ENCODE results near the gene RNF126.
"Not testable (repeated sequence)": the region's sequence is repeated elsewhere in the genome, so short reads cannot be mapped to it uniquely, and the experiment has no call there.

The RNF126 gene

GRCh38 chr19:628168-628567, 34.8 kb downstream of the RNF126 start:
- no peak for DNase-seq (ENCODE audit: low read depth)

DNA sequence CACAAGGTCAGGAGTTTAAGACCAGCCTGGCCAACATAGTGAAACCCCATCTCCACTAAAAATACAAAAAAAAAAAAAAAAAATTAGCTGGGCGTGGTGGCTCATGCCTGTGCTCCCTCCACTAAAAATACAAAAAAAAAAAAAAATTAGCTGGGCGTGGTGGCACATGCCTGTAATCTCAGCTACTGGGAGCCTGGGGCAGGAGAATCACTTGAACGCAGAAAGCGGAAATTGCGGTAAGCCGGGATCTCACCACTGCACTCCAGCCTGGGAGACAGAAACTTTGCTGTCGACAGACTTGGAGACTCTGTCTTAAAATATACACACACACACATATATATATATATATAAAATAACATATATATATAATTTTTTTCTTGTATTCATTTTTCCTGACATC, 36.4 kb downstream of the RNF126 start:
- DNase-seq (ENCODE audit: low read depth) = not testable (repeated sequence)

DNA sequence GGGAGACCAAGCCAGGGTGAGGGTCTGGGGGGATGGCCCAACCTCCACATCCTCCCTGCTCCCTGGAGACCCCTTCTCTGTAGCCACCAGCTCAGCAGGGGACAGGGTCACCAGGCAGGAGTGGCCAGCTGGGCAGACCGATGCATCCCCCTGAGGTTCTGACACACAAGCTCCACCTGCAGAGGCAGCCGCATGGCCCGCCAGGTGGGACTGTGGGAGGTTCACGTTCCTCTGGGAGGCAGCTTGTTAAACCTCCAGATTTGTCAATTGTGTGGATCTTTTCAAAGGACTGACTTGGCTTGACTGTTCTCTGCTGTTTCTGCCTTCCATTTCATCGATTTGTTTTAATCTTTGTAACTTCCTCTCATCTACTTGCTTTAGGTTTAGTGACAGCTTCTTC, 37.8 kb downstream of the RNF126 start:
- no peak for DNase-seq (ENCODE audit: low read depth)

DNA sequence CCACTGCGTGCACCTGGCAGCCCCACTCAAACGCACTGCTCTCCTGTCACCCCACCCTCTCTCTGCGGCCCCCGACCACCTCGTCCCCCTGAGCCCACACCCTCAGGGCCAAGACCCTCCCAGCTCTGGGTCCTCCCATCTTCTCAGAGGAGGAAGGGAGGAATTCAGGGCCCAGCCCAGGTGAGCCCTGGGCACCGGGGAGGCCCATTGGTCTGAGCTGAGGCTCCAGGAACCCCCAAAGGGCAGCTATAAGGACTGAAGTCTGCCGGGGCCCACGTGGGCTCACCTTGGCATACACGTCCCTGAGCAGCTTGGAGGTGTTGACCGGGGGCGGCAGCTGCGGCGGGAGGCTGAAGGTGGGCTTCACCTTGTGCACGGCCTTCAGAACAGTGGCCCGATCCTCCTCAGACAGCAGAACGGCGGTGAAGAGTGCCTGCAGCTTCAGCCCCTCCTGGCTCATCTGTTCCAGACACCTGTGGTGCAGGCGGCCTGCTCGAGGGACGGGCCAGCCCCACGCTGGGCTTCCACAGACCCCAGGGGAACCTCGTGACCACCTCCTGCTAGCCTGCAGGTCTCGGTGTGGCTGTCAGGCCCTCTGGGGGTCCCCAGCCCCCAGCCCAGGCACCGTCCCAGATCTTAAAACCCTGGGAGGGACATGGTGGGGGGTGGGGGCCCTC, 38.4 kb downstream of the RNF126 start:
- DNase-seq (ENCODE audit: low read depth) = no peak

DNA sequence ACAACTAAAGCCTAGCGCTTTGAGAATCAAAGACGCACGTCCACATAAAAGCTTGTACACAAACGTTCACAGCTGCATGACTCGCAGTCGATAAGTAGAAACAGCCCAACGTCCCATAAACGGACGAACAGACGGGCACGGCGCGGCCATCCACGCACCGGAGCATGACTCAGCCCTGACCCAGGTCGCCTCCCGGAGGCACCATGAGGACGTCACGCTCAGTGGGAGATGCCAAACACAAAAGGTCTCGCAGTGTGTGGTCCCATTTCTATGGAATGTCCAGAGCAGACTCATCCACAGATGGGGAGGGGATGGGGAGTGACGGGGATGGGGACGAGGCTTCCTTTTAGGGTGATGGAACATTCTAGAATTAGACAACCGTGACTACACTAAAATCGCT, 39.0 kb downstream of the RNF126 start:
- DNase-seq (ENCODE audit: low read depth) = peak; percentile 91

DNA sequence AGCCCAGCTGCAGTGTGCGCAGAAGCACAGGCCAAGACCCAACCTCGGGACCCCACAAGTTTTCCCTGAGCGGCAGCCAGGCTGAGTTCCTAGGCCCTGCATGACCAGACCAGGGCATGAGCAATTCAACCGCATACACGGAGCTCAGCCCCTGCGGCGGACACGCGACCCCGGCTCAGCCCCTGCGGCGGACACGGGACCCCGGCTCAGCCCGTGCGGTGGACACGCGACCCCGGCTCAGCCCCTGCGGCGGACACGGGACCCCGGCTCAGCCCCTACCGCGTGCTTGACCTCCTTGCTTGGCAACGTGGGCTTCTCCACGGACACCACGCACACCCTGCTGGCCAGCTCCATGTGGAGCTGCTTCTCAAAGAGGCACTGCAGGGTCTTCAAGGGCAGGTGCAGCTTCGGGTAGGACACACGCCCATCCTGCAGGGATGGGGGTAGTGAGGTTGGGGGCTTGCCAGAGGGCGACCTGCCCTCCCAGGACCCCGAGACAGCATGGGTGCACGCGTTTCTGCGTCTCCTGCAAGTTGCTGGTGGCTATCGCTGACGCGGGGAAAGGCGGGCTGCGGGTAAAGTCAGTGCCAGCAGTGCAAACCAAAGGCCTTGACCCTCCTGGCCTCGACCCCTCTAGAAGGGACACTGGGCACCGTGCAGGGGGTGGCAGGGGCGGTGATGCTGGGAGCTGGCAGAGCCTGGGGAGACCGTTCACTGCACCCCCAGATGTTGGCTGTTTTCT, 39.7 kb downstream of the RNF126 start:
- no peak for DNase-seq (ENCODE audit: low read depth)

DNA sequence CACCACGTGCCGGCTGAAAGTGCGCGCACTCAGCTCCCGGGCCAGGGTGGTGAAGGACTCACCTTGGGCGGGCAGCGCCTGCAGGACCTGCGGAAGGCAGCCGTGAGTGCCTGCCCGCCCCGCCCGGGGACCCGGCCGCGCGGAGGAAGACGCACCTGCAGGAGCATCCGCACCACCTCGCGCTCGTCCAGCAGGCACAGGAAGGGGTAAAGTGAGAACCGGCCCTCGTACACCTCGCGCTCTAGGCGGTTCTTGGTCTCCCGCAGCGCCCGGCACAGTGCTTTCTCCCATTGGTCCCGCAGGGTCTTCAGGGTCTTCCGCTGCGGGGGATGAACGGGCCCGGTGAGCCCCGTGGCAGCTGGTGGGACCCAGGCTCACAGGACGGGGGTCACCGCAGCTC, 40.3 kb downstream of the RNF126 start:
- no peak for DNase-seq (ENCODE audit: low read depth)

DNA sequence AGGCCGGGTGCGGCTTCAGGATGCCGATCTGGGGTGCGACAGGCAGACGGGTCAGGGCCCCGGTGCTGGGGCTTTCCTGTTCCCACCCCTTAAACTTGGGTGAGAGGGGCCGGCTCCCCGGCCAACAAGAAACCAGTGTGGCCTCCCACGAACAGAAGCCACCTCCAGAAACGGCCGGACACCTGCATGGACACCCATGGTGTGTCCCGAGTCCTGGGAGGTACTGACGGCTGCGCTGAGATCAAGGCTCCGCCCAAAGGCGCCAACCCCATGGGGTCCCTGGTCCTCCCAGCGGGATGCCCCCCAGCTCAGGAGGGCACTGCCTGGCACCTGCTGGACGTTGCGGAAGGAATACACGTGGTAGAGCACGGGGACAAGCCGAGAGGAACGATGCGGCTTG, 41.2 kb downstream of the RNF126 start:
- DNase-seq (ENCODE audit: low read depth) = no peak

GRCh38 chr19:621191-621590, 41.8 kb downstream of the RNF126 start:
- not testable (repeated sequence) for DNase-seq (ENCODE audit: low read depth)

DNA sequence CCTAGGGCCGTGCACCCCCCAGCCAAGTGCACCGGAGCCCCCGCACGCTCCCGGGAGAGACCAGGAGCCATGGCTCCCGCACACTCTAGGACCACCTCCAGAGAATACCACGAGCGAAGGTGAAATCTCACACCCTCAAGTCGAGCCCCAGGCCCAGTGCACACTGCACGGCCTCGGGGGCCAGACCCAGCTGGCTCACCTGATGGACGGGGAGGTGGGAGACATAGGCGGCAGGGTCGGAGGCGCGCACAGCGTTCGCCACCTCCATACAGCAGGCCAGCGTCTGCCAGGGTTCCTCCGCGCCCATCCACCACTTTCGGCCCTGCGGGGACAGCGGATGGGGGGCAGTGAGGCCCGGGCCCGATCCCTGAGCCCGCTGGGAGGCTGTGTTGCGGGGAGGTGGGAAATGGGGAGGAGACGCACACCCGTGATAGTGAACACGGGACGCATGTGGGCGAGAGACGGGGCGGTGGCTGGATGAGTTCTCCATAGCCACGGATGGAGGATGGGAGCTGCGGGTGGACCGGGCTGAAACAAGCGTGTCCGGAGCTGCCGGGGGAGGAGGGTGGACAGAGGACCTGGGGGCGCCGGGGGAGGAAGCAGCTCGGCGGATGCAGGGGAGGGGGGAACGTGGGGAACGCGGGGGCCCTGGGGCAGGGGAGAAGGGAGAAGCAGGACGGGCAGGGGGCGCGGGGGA, 42.7 kb downstream of the RNF126 start:
- DNase-seq (ENCODE audit: low read depth) = no peak

DNA sequence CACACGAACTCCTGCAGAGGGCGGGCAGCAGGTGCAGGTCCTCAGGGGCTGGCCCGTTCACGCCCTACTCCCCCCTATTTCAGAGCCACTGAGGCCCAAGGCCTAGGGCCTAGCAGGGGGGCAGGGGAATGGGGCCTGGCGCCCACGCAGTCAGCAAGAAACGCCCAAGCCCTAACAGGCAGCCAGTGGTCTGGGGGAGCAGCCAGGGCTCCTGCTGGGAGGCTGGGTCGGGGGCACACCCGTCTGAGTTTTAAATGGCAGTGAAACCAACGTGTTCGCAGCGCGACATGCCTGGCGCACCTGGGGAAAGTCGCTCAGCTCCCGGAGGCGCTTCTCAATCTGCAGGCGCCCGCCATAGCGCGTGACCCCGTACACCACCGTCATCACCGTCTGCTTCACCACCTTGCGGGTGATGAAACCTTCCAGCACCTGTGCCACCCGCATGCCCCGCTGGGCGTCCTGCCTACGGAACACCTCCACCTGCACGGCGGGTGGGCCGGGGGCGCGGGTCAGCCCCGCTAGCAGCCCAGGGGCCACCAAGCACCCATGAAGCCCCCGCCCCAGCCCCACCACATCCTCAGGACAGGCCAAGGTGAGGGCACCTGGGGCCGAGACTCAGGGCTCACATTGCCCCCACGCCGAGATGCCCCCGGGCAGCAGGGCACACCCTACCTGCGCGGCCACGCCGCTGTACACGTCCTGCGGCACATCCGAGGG, 43.6 kb downstream of the RNF126 start:
- no peak for DNase-seq (ENCODE audit: low read depth)

DNA sequence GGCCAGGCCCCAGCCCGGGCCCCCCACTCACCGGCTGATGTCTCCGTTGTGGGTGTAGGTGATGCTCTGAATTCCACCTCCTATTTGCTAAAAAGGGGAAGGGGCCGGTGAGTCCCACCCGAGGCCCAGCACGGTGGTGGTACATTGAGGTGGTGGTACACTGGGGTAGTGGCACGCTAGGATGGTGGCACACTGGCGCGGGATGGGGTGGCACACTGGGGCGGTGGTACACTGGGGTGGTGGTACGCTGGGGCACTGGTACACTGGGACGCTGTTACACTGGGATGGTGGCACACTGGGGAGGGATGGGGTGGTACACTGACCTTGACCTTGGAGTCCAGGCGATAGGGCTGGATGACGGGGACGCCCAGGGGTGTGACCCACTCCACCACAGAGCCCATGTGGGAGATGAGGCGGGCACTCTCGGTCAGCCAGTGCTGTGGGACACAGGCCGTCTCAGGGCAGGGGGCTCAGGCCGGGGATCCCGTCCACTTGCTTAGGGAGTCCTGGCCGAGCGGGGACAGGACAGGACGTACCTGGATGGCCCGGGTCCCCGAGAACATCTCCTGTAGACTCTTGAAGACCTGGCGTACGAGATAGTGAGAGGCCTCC, 44.2 kb downstream of the RNF126 start:
- DNase-seq (ENCODE audit: low read depth) = no peak

- DNase-seq (ENCODE audit: low read depth) = no peak
These were observed 44.8 kb downstream of the RNF126 start for GRCh38 chr19:618247-618619.

DNA sequence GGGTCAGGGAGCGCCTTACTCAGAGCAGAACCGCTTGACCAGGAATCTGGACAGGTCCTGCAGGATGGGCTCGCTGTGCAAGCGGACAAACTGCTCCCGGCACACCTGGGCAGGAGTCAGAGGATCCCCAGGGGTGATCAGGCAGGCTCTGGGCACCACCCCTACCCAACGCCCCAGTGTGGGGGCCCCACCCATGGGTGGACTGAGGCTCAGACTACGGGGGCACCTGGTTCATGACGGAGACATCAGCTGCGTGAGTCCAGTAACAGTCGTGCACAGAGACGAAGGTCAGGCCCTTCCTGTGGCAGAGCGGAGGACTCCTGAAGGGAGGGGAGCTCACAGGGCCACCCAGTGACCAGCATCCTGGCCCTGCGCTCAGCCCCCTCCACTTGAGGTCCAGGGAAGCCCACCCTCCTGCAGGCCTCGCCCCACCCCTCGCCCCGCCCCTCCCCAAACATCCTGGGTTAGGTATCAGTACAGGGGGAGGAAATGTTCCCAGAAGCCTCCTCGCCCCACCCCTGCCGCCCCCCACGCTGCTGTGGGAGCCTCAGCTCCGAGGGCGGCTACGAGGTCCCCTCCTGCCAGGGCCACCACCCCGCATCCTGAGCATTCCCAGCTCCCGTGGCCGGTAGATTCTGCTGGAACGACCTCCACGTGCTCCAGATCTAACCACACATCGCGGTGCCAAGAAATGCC, 45.3 kb downstream of the RNF126 start:
- no peak for DNase-seq (ENCODE audit: low read depth)

DNA sequence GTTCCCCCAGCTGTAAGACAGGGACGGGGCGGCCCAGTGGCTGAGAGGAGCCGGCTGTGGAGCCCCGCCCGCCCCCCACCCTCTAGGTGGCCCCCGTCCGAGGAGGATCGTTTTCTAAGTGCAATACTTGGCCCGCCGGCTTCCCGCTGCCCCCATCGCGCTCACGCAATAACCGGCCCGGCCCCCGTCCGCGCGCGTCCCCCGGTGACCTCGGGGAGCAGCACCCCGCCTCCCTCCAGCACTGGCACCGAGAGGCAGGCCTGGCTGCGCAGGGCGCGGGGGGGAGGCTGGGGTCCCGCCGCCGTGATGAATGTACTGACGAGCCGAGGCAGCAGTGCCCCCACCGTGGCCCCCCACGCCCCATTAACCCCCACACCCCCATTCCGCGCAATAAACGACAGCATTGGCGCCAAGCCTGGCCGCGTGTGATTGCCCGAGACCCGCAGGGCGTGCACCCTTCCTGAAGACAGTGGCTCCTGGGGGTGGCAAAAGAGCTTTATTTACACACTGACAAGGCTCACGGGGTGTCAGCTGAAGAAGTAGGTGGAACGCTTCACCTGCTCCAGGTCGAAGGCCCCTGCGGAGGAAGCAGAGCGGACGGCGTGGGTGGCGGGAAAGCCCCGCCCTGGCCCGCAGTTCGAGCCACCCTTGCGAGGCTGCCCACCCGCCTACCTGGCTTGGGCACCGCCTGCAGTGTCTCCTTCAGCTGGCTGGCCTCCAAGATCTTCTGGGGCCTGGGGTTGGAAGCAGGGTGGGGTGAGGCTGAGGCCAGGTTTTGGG, 46.1 kb downstream of the RNF126 start:
- DNase-seq (ENCODE audit: low read depth) = no peak

DNA sequence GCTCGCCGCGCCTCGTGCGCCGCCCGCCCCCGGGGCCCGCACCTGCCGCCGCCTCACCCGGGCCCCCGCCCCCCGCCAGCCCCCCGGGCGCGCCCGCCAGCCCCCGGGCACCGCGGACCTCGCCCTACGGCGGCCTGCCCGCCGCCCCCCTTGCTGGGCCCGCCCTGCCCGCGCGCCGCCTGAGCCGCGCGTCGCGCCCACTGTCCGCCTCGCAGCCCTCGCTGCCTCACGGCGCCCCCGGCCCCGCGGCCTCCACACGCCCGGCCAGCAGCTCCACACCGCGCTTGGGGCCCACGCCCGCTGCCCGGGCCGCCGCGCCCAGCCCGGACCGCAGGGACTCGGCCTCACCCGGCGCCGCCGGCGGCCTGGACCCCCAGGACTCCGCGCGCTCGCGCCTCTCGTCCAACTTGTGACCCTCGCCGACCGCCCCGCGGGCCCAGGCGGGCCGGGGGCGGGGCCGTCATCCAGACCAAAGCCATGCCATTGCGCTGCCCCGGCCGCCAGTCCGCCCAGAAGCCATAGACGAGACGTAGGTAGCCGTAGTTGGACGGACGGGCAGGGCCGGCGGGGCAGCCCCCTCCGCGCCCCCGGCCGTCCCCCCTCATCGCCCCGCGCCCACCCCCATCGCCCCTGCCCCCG, 46.8 kb downstream of the RNF126 start:
- DNase-seq (ENCODE audit: low read depth) = no peak

DNA sequence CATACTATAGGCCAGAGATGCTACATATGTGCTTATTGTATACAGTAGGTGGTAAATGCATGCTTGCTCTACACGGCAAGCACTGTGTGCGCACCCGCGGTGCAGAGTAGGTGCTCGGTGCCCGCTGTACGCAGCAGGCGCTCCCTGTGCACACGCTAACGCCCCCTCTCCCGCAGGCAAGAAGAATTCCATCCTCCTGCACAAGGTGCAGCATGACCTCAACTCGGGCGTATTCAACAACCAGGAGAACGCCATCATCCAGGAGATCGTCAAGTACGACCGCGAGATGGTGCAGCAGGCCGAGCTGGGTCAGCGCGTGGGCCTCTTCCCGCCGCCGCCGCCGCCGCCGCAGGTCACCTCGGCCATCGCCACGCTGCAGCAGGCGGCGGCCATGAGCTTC, 47.4 kb downstream of the RNF126 start:
- DNase-seq (ENCODE audit: low read depth) = peak; percentile 34

GRCh38 chr19:613732-614567, 49.1 kb downstream of the RNF126 start:
- no peak for DNase-seq (ENCODE audit: low read depth)

DNA sequence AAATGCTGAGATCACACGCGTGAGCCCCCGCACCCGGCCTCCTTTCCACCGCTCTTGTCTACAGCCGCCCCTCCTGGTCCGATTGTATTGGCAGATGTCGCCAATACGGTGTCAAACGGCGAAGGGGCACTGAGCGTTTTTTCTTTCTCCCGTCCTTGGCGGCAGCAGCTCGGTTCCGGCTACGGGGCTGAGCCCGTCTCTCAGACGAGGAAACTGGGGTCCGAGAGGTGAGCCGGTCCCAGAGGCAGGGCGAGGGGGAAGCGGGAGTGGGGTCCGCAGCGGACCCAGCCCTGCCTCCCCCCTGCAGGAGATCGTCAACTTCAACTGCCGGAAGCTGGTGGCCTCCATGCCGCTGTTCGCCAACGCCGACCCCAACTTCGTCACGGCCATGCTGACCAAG, 50.1 kb downstream of the RNF126 start:
- no peak for DNase-seq (ENCODE audit: low read depth)

All from iris pigment epithelial cell (primary cell).